ACC112 (cell line): ENCODE measurements around the gene SORCS2.

Experiments used
- H2AFZ ChIP-seq: fragments of 200-600 bp; sonication (generic); one replicate; pipeline ENCODE4 v1.6.0; 2017; ENCODE audit warnings: antibody characterized with exemption, low read length; ENCODE audit not compliant: unreplicated experiment
- H3K27ac ChIP-seq: fragments of 200-600 bp; sonication (generic); 2 replicates; pipeline ENCODE4 v1.5.1; 2014; ENCODE audit warnings: low read depth, mild to moderate bottlenecking, antibody characterized with exemption, low read length, moderate library complexity
- H3K27me3 ChIP-seq: fragments of 200-600 bp; sonication (generic); 2 replicates; pipeline ENCODE4 v1.6.1; 2014; ENCODE audit warnings: mild to moderate bottlenecking, antibody characterized with exemption, low read length, moderate library complexity, mixed read lengths; ENCODE audit not compliant: insufficient read depth
- H3K36me3 ChIP-seq: fragments of 200-600 bp; sonication (generic); 2 replicates; pipeline ENCODE4 v1.6.1; 2016; ENCODE audit warnings: mild to moderate bottlenecking, antibody characterized with exemption, low read length, moderate library complexity, mixed read lengths; ENCODE audit not compliant: insufficient read depth
- H3K4me1 ChIP-seq: fragments of 200-600 bp; sonication (generic); one replicate; pipeline ENCODE4 v1.6.1; 2016; ENCODE audit warnings: low read length, mixed read lengths; ENCODE audit not compliant: insufficient read depth, unreplicated experiment, control insufficient read depth
- H3K4me3 ChIP-seq: fragments of 200-600 bp; sonication (generic); 2 replicates; pipeline ENCODE4 v1.5.1; 2014; ENCODE audit warnings: mild to moderate bottlenecking, low read depth, low read length
- H3K79me2 ChIP-seq: fragments of 200-600 bp; sonication (generic); one replicate; pipeline ENCODE4 v1.6.0; 2016; ENCODE audit warnings: low read length; ENCODE audit not compliant: control insufficient read depth, unreplicated experiment, insufficient read depth

The SORCS2 gene

DNA sequence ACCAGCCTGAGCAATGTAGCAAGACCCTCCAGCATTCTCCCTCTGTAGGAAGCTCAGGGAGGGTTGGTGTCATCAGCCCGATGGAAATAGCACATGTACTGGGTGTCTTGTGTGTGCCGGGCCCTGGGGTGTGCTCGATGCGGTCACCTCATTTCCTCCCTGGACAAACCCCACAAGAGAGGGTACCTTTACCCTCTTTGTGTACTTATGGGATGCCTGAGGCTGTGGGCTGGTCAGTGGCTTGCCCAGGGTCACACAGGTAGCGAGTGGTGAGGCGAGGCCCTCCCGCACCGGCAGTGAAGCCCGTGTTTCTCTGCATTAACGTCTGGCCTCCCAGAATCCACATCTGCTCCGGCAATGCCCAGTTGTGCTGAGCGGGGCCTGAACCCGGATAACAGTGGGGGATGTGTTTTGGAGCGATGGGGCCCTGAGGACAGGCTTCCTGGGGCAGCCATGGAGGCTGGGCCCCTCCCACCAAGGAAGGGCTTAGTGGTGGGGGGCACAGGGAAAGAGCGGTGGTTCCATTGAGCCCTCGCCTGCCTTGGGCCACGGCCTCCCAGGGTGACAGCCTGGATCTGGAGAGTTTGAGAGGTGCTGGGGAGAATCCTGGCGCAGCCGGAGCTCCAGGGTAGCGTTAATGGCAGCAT is 234.3 kb downstream of the SORCS2 start:
- H3K27ac ChIP-seq, result no peak overlapping the region
- H2AFZ ChIP-seq, result no peak overlapping the region
- H3K79me2 ChIP-seq, result no peaks in the 10 kb centered on the region
- H3K4me1 ChIP-seq, result no peaks in the 10 kb centered on the region
- no peaks in the 10 kb centered on the region for H3K27me3 ChIP-seq
- H3K4me3 ChIP-seq, result no peak overlapping the region
- no peaks in the 10 kb centered on the region for H3K36me3 ChIP-seq

DNA sequence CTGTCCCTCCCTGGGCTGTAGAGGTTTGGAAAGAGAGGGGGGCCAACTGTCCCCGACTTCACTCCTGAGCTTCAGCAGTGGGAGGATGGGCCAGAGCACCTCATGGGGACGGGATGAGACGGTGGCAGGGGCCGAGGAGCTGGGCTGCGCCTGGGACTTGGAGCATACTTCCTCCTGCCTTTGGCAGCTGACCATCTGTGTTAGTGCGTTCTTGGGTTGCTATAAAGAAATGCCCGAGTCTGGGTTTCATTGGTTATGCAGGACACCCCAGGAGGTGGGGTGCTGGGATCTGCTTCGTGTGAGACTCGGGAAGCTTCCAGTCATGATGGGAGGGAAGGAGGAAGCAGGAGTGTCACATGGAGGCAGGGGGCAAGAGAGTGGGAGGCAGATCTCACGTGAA is 235.0 kb downstream of the SORCS2 start:
- Histone ChIP-seq H3K36me3 (no peaks in the 10 kb centered on the region), H3K27me3 (no peaks in the 10 kb centered on the region), H3K4me3 (no peak overlapping the region), H2AFZ (no peak overlapping the region), H3K4me1 (no peaks in the 10 kb centered on the region), H3K27ac (no peak overlapping the region), H3K79me2 (no peaks in the 10 kb centered on the region)

DNA sequence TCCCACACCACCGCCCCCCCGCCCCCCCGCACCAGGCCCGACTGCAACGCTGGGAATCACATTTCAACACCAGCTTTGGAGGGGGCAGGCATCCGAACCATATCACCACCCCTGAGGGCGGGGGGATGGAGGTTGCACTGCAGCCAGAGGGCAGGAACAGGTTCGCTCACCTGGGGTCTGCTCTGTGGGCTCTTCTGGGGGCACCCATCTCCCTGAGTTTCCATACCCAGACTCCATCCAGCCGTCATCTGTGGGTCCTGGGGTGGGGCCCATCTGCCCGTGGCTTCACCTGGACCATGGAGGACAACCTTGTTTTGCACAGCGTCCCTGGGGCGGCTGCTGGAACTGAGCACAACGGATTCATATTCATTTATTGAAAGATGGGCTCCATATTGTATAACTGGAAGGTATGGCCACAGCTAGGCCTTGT is 235.5 kb downstream of the SORCS2 start:
- H3K27me3 ChIP-seq, result no peaks in the 10 kb centered on the region
- no peak overlapping the region for H3K4me3 ChIP-seq
- no peaks in the 10 kb centered on the region for H3K4me1 ChIP-seq
- no peaks in the 10 kb centered on the region for H3K79me2 ChIP-seq
- H3K27ac ChIP-seq, result no peak overlapping the region
- no peak overlapping the region for H2AFZ ChIP-seq
- no peaks in the 10 kb centered on the region for H3K36me3 ChIP-seq

DNA sequence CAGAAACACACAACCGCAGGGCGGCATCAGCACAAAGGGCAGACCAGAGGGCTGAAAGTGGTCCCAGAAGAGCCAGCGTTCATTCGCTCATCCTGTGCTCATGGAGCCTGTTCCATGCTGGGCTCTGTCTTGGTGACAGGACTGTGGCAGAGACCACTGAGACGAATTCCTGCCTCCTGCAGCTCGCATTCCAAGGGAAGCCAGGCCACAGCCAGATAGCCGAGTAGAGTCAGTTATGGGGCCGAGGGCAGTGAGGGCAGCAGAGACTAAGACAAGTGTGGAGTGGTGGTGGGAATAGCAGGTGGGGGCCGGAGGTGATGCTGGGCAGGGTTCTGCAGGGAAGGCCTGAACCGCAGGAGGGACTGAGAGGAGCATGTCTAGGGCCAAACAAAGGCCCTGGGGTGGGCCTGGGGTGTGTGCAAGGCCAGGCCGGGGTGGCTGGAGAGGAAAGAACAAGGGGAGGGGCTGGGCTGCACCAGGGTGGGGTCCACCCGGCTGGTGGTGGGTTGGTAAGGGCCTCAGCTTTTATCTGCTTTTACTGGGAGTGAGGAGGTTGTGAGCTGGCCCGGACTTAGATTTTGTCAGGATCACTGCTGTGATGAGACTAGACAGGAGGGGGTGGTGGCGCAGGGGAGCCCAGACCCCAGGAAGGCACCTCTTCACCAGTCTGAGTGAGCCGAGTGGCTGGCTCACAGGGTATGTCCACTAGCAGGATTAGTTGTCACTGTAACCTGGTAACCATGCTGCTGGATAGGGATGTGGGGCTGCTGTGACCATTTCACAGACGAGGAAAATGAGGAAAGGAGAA is 236.1 kb downstream of the SORCS2 start:
- no peaks in the 10 kb centered on the region for H3K27me3 ChIP-seq
- H3K4me1 ChIP-seq, result no peaks in the 10 kb centered on the region
- no peaks in the 10 kb centered on the region for H3K36me3 ChIP-seq
- H2AFZ ChIP-seq, result no peak overlapping the region
- no peak overlapping the region for H3K4me3 ChIP-seq
- H3K79me2 ChIP-seq, result no peaks in the 10 kb centered on the region
- no peak overlapping the region for H3K27ac ChIP-seq

DNA sequence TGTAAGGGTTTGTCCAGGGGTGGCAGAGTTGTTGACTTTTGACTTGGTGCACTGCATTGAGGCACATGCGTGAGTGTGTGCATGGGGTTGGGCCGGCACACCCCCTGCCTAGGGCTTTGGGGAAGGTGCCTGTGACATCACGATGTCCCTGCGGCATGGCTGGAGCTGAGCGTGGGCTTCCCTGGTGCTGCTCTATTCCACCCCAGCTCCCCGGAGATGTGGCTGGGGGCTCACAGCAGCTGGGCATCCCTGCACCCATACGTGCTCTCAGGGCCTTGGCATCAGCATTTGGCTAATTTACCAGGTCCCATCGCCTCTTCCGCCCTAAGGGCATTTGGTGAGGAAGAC is 236.7 kb downstream of the SORCS2 start:
- H3K27ac ChIP-seq, result no peak overlapping the region

DNA sequence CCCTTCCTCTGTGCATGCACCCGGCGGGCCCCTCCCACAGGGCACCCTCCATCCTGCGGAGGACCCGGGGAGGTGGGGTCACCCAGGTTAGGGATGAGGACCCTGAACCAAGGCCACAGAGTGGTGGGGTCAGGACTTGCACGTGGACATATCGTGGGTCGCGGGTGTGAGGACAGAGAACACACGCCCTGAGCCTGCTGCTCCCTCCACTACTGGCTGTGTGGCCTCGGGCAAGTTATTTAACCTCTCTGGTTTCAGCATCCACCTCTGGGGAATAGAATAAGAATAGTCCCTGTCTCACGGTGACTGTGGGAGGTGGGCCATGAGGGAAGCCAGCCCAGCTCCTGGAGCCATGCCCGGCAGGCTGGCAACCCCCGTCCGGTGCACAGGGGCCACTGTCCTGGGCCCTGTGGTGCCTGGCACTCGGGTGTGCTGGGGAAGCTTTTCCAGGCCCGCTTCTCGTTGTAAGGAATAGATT is 237.3 kb downstream of the SORCS2 start:
- Histone ChIP-seq H3K27me3 (no peaks in the 10 kb centered on the region), H3K79me2 (no peaks in the 10 kb centered on the region), H3K4me1 (no peaks in the 10 kb centered on the region), H2AFZ (no peak overlapping the region), H3K36me3 (no peaks in the 10 kb centered on the region), H3K27ac (no peak overlapping the region), H3K4me3 (no peak overlapping the region)

More for the DNA sequence above, 236.7 kb downstream of the SORCS2 start:
- Histone ChIP-seq H3K4me1 (no peaks in the 10 kb centered on the region), H3K27me3 (no peaks in the 10 kb centered on the region), H3K79me2 (no peaks in the 10 kb centered on the region), H2AFZ (no peak overlapping the region), H3K4me3 (no peak overlapping the region), H3K36me3 (no peaks in the 10 kb centered on the region)

DNA sequence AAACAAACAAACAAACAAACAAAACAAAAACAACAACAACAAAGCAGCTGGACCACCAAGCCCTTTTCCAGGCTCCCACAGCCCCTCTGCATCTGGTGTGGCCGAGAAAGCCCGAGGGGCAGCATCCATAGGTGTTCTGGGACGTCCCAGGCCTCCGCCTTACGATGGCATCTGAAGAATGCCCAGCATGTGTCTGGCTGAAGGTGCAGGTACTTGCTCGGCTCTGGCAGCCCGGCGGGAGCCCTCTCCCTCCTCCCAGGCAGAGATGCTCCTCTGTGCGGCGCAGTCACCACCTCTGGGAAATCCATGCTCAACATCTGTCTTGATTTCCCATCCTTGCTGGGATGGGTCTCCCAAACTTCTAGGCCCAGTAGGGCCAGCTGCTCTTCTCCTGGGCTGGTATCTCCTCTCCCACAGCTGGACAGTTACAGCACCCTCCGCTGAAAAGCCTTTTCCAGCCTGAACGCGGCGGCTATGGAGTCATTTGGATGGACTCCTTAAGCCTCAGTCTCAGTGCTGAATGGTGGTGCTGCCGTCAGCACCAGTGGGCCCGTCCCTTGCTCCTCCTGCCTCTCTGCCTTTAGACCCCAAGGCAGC is 238.1 kb downstream of the SORCS2 start:
- no peaks in the 10 kb centered on the region for H3K36me3 ChIP-seq
- peaks cover 4% of the 10 kb centered on the region for H3K4me1 ChIP-seq
- H3K27me3 ChIP-seq, result no peaks in the 10 kb centered on the region
- no peaks in the 10 kb centered on the region for H3K79me2 ChIP-seq
- H3K27ac ChIP-seq, result no peak overlapping the region
- no peak overlapping the region for H3K4me3 ChIP-seq
- H2AFZ ChIP-seq, result no peak overlapping the region

DNA sequence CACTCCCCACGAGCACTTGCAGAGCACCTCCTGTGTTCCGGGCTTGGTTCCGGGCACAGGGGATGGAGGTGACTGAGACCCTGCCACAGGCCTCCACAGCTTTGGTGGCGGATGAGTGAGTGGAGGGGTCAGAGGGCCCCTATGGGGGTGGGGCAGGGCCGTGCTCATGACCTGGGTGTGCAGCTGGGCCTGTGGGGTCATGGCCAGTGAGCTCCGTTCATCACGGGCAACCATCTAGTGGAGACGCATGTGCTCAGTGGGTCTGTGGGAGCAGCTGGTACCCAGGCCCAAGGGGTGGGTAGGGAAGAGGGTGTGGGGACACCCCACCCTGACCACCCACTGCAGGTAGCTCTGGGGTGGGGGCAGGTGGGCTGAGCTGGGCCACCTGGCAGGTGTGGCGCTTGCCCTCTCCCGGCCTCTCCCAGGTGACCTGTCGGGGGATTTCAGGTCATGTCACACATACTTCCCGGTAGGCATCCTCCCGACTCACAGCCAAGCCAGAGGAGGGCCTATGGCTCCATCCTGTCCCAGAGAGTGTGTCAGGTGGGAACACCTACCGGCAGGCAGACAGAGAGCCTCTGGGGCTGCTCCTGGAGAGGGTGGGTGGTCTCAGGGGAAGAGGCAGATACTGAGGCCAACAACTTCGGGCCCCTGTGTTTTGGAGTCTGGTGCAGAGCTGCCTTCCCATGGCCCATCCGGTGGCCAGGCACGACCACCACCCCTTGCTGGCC is 238.8 kb downstream of the SORCS2 start:
- no peak overlapping the region for H2AFZ ChIP-seq
- no peak overlapping the region for H3K27ac ChIP-seq
- H3K4me3 ChIP-seq, result no peak overlapping the region
- H3K79me2 ChIP-seq, result no peaks in the 10 kb centered on the region
- H3K27me3 ChIP-seq, result no peaks in the 10 kb centered on the region
- peaks cover 4% of the 10 kb centered on the region for H3K4me1 ChIP-seq
- H3K36me3 ChIP-seq, result no peaks in the 10 kb centered on the region

DNA sequence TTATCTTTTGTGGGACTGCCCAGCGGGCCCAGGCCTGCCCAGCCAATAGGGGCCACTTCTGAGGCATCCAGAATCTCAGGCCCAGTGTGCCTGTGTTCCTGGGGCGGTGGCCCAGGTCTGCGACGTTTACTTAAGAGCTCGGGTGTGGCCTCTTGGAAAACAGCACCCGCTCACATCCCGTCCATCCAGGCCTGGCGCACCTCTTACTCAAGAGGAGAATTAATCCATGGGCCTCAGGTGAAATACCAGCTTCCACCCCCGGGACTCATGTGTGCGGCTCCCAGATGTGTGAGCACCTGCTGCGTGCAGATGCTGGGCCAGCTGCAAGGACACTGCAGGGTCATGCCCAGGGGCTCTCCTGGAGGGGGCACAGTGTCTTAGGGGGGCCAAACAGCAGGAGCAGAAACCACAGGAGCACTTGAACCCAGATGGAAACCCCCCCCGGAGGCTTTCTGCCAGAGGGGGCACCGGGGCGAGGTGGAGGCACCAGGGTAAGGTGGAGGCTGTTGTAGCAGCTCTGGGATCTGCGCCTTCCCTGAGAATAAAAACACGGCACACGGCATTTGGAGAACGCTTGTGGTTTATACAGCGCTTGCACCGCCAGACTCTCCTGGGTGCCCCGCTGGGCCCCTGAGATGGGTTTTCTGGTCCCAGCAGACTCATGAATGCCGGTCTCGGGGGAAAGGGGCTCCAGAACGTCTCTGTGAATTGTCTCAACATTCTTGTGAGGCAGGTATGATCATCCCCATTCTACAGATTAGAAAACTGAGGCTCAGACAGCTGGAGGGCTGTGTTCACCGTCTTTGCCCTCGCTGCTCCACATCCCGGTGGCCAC is 239.6 kb downstream of the SORCS2 start:
- no peak overlapping the region for H3K27ac ChIP-seq
- no peaks in the 10 kb centered on the region for H3K36me3 ChIP-seq
- no peak overlapping the region for H2AFZ ChIP-seq
- H3K79me2 ChIP-seq, result no peaks in the 10 kb centered on the region
- H3K4me3 ChIP-seq, result no peak overlapping the region
- peaks cover 4% of the 10 kb centered on the region for H3K4me1 ChIP-seq
- no peaks in the 10 kb centered on the region for H3K27me3 ChIP-seq
